ENCODE data around the gene WDTC1. TPM values are rescaled to one million over a fixed set of nuclear protein-coding genes. Genes with fewer than 3 reads are reported as not detected.

The WDTC1 gene
- total RNA-seq, 1 experiment from 2014 or later, result 19.0 TPM

DNA sequence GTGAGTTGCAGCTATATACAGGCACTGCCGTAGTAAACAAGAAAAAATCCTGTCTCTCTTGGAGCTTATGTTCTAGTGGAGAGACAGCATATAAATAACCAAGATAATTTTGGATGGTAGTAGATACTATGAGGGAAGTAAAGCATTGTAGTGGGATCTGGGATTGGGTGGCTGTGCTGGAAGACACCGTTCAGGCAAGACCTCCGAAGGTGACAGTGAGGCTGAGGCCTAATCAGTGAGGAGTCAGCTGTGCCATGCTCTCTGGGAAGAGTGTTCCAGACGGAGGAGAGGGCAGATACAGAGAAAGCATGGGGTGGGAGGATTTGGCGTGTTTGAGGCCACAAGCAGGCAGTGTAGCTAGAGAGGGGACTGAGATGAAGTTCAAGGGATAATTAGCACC is 93.5 kb downstream of the WDTC1 start:
- no peak overlapping the region for H4K8ac ChIP-seq (replicated peaks; ENCODE audit: insufficient read length, low read depth, low read length)
- Mint-ChIP-seq H3K9me3 (no peaks in the 10 kb centered on the region), H3K4me3 (no peak overlapping the region), H3K36me3 (ENCODE audit: insufficient read depth in 1 of 3, low read depth in 3 of 3) (peaks cover 11 to 46% (median 33%) of the 10 kb centered on the region in 3 experiments; a peak in 6 of 7 replicates), H3K27me3 (ENCODE audit: low read depth) (no peaks in the 10 kb centered on the region), H3K27ac (no peak overlapping the region), H3K4me1 (peaks cover 5 to 8% of the 10 kb centered on the region in 2 experiments; a peak in 2 of 4 replicates)
- no peaks in the 10 kb centered on the region for H4K20me1 ChIP-seq (ENCODE audit: control insufficient read depth, insufficient read depth, insufficient read length)
- no peak overlapping the region for H3K56ac ChIP-seq (ENCODE audit: insufficient read length, low read depth, low read length)
- H3K23ac ChIP-seq (ENCODE audit: insufficient read length, low read depth, low read length), result no peak overlapping the region
- TF ChIP-seq, protein P1, sequence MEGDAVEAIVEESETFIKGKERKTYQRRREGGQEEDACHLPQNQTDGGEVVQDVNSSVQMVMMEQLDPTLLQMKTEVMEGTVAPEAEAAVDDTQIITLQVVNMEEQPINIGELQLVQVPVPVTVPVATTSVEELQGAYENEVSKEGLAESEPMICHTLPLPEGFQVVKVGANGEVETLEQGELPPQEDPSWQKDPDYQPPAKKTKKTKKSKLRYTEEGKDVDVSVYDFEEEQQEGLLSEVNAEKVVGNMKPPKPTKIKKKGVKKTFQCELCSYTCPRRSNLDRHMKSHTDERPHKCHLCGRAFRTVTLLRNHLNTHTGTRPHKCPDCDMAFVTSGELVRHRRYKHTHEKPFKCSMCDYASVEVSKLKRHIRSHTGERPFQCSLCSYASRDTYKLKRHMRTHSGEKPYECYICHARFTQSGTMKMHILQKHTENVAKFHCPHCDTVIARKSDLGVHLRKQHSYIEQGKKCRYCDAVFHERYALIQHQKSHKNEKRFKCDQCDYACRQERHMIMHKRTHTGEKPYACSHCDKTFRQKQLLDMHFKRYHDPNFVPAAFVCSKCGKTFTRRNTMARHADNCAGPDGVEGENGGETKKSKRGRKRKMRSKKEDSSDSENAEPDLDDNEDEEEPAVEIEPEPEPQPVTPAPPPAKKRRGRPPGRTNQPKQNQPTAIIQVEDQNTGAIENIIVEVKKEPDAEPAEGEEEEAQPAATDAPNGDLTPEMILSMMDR (conservative IDR thresholded peaks at IDR 0.05), result no peak
- WGBS (ENCODE audit: extremely low coverage, insufficient read length, low lambda C conversion rate), result no CpG with 5 or more reads among the region's 5 CpGs
- H3K18ac ChIP-seq (ENCODE audit: insufficient read length, low read depth, low read length), result no peak overlapping the region
- DNase-seq, result no peak
- no peak overlapping the region for H3K9ac ChIP-seq (ENCODE audit: extremely low read depth, insufficient read length, low read length)
- H2BK15ac ChIP-seq (ENCODE audit: low read depth, low read length), result no peak overlapping the region
- no peak overlapping the region for H2AK5ac ChIP-seq (ENCODE audit: insufficient read length, low read length)
- no peak overlapping the region for H3K27ac ChIP-seq (ENCODE audit: insufficient read length, low read depth, low read length)
- H2BK20ac ChIP-seq (ENCODE audit: low read depth, low read length, poor library complexity, severe bottlenecking), result no peak overlapping the region
- no peak overlapping the region for H2AFZ ChIP-seq (ENCODE audit: low read length)
- H3K4me1 ChIP-seq (ENCODE audit: insufficient read depth, low read length), result no peaks in the 10 kb centered on the region
- no peak overlapping the region for H3K14ac ChIP-seq (ENCODE audit: insufficient read depth, low read length)
- H3K4me2 ChIP-seq (ENCODE audit: insufficient read depth, insufficient read length, low read length), result no peak overlapping the region
- peaks cover 1% of the 10 kb centered on the region for H3K23me2 ChIP-seq (ENCODE audit: insufficient read length, low read depth, low read length, poor library complexity, severe bottlenecking)
- no peak overlapping the region for H3K4ac ChIP-seq (ENCODE audit: low read depth, low read length)
- H3K79me2 ChIP-seq (ENCODE audit: insufficient read depth, low read length), result peaks cover 8% of the 10 kb centered on the region; the same call in 1 of the 2 replicates
- no peak overlapping the region for H2BK12ac ChIP-seq (ENCODE audit: insufficient read length, low read depth, low read length)
- H2BK120ac ChIP-seq (ENCODE audit: low read depth, low read length, poor library complexity, severe bottlenecking), result no peak overlapping the region
- H3K9me3 ChIP-seq (ENCODE audit: control insufficient read depth, low read depth, low read length), result no peaks in the 10 kb centered on the region
- H3K27me3 ChIP-seq (ENCODE audit: insufficient read depth, low read length), result no peaks in the 10 kb centered on the region
- no peak overlapping the region for H4K91ac ChIP-seq (ENCODE audit: insufficient read length, low read depth, low read length)
- H3K79me1 ChIP-seq (ENCODE audit: insufficient read depth, low read depth, low read length, poor library complexity, severe bottlenecking), result peaks cover 3% of the 10 kb centered on the region
- no peak overlapping the region for H2BK5ac ChIP-seq (ENCODE audit: insufficient read length, low read length)
- no peak overlapping the region for H3T11ph ChIP-seq (ENCODE audit: low read length)
- no peak overlapping the region for H4K5ac ChIP-seq (ENCODE audit: insufficient read length, low read depth, low read length)
